Ovary (tissue), 3 donors: ENCODE data around the gene PDK1.

ENCODE experiments used
- EP300 ChIP-seq: sonication (generic); formaldehyde crosslinking; IDR thresholded peaks from one replicate; pipeline ENCODE4 v1.6.1; 2017; ENCODE audit warnings: antibody characterized with exemption
- POLR2A ChIP-seq: fragments of 450-650 bp; IDR thresholded peaks from one replicate; pipeline ENCODE4 v1.6.1; 2017; ENCODE audit warnings: antibody characterized with exemption, mild to moderate bottlenecking, moderate library complexity
- TF ChIP-seq, protein P1 (sequence below), 3 donors: fragments of 450-650 bp in 2 of 3; fragments of 200-600 bp in 1 of 3; IDR thresholded peaks; one replicate each; pipeline versions ENCODE4 v1.5.1 to v1.8.0; 2016 to 2022; ENCODE audit warnings: antibody characterized with exemption in 3 of 3, mild to moderate bottlenecking in 1 of 3
- donor health status: DM: no; HTN: no; CAD: no.

DNA sequence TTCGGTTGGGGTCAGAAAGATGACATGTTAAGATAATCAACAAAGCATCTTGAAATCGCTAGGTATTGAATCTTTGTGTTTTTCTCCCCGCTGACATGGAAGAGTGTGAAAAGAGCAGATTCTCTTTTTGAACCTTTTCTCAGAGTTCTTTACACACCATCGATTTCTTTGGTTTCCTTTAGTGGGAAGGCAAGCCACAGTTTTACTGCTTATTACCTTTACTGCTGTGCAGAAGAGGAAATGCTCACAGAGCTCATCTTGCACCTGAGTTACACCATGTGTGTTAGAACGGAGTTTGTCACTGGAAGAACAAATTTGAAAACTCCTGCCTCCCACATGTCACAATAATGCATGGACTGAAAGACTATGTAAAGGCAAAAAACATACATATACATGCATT, 45.3 kb upstream of the PDK1 start:
- TF ChIP-seq, protein P1, sequence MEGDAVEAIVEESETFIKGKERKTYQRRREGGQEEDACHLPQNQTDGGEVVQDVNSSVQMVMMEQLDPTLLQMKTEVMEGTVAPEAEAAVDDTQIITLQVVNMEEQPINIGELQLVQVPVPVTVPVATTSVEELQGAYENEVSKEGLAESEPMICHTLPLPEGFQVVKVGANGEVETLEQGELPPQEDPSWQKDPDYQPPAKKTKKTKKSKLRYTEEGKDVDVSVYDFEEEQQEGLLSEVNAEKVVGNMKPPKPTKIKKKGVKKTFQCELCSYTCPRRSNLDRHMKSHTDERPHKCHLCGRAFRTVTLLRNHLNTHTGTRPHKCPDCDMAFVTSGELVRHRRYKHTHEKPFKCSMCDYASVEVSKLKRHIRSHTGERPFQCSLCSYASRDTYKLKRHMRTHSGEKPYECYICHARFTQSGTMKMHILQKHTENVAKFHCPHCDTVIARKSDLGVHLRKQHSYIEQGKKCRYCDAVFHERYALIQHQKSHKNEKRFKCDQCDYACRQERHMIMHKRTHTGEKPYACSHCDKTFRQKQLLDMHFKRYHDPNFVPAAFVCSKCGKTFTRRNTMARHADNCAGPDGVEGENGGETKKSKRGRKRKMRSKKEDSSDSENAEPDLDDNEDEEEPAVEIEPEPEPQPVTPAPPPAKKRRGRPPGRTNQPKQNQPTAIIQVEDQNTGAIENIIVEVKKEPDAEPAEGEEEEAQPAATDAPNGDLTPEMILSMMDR (IDR thresholded peaks at IDR 0.05) = no peak
- no peak for TF ChIP-seq POLR2A
- no peak for TF ChIP-seq EP300
